WTC11 (cell line): ENCODE results near the gene BTN3A1. TPM values are rescaled to one million over a fixed set of nuclear protein-coding genes. Genes with fewer than 3 reads are reported as not detected.

Experiments used
- ATAC-seq: fragments of 200-7000 bp; cut with Tn5 transposase; 2 replicates; pipeline ENCODE4 v1.10.0; 2021; ENCODE audit warnings: mild to moderate bottlenecking, moderate library complexity
- CTCF ChIA-PET: fragments of 300-600 bp; sonication (Branson Sonifier 250); formaldehyde crosslinking; loops from one replicate; lab custom pipeline; 2021; ENCODE audit warnings: antibody characterized with exemption; lab: Charles Lee
- POLR2A ChIA-PET: fragments of 350-600 bp; sonication (Branson Sonifier 250); formaldehyde crosslinking; loops from one replicate; lab custom pipeline; 2021; ENCODE audit warnings: antibody characterized with exemption; lab: Charles Lee
- DNase-seq: peaks from one replicate; pipeline ENCODE4 v3.0.0; 2021; ENCODE audit warnings: low spot score
- H3K27ac Mint-ChIP-seq: 2 replicates; pipeline ENCODE4 v1.8.0; 2021; ENCODE audit warnings: mixed read lengths
- H3K27me3 Mint-ChIP-seq: 2 replicates; pipeline ENCODE4 v1.8.0; 2021; ENCODE audit warnings: low read depth, mild to moderate bottlenecking, moderate library complexity, mixed read lengths
- H3K36me3 Mint-ChIP-seq: 2 replicates; pipeline ENCODE4 v1.8.0; 2021; ENCODE audit warnings: mixed read lengths
- H3K4me1 Mint-ChIP-seq: 2 replicates; pipeline ENCODE4 v1.8.0; 2022; ENCODE audit warnings: mixed read lengths
- H3K4me3 Mint-ChIP-seq: 2 replicates; pipeline ENCODE4 v1.8.0; 2021; ENCODE audit warnings: mild to moderate bottlenecking, moderate library complexity, mixed read lengths
- H3K9me3 Mint-ChIP-seq: 2 replicates; pipeline ENCODE4 v1.8.0; 2021; ENCODE audit warnings: mixed read lengths
- AFF4 ChIP-seq: sonication (generic); formaldehyde crosslinking; IDR thresholded peaks from 2 replicates; pipeline ENCODE4 v1.8.1; 2023; ENCODE audit warnings: mild to moderate bottlenecking, missing genetic modification reagents, borderline replicate concordance
- ATF2 ChIP-seq: sonication (generic); formaldehyde crosslinking; IDR thresholded peaks from 2 replicates; pipeline ENCODE4 v1.8.1; 2022; ENCODE audit warnings: low read depth, missing genetic modification reagents, borderline replicate concordance
- CDX4 ChIP-seq: fragments of 250-450 bp; sonication (Bioruptor Pico); IDR thresholded peaks from 2 replicates; pipeline ENCODE4 v1.9.0; 2021; ENCODE audit warnings: moderate library complexity, mild to moderate bottlenecking, inconsistent platforms, borderline replicate concordance
- CREB1 ChIP-seq: sonication (generic); formaldehyde crosslinking; IDR thresholded peaks from 2 replicates; pipeline ENCODE4 v1.8.0; 2023; ENCODE audit warnings: mild to moderate bottlenecking, missing genetic modification reagents
- CREM ChIP-seq: sonication (generic); formaldehyde crosslinking; IDR thresholded peaks from 2 replicates; pipeline ENCODE4 v1.8.1; 2022; ENCODE audit warnings: mild to moderate bottlenecking, missing genetic modification reagents, moderate library complexity
- CTCF ChIP-seq: fragments of 200-600 bp; IDR thresholded peaks from 2 replicates; pipeline ENCODE4 v1.8.0; 2022; ENCODE audit warnings: antibody characterized with exemption
- E2F4 ChIP-seq: sonication (generic); formaldehyde crosslinking; IDR thresholded peaks from 2 replicates; pipeline ENCODE4 v1.8.1; 2022; ENCODE audit warnings: low read depth, mild to moderate bottlenecking, moderate library complexity, missing genetic modification reagents, borderline replicate concordance
- ELF4 ChIP-seq: sonication (generic); formaldehyde crosslinking; IDR thresholded peaks from 2 replicates; pipeline ENCODE4 v1.8.1; 2022; ENCODE audit warnings: low read depth, mild to moderate bottlenecking, moderate library complexity, missing genetic modification reagents
- GTF2I ChIP-seq: fragments of 250-450 bp; sonication (Bioruptor Pico); conservative IDR thresholded peaks from 2 replicates; pipeline ENCODE4 v1.4.0; 2021; ENCODE audit warnings: mild to moderate bottlenecking
- HMGA2 ChIP-seq: fragments of 250-450 bp; sonication (Bioruptor Pico); IDR thresholded peaks from 2 replicates; pipeline ENCODE4 v1.4.0; 2021; ENCODE audit warnings: mild to moderate bottlenecking, moderate library complexity
- JUN ChIP-seq: sonication (generic); formaldehyde crosslinking; IDR thresholded peaks from 2 replicates; pipeline ENCODE4 v1.8.0; 2023; ENCODE audit warnings: mild to moderate bottlenecking, missing genetic modification reagents
- MYBL2 ChIP-seq: sonication (generic); formaldehyde crosslinking; IDR thresholded peaks from 2 replicates; pipeline ENCODE4 v1.8.1; 2023; ENCODE audit warnings: mild to moderate bottlenecking, moderate library complexity, missing genetic modification reagents
- SMAD3 ChIP-seq: sonication (generic); formaldehyde crosslinking; IDR thresholded peaks from 2 replicates; pipeline ENCODE4 v1.8.0; 2022; ENCODE audit warnings: missing genetic modification reagents, mild to moderate bottlenecking, borderline replicate concordance
- SMAD4 ChIP-seq: sonication (generic); formaldehyde crosslinking; IDR thresholded peaks from 2 replicates; pipeline ENCODE4 v1.8.0; 2022; ENCODE audit warnings: mild to moderate bottlenecking, missing genetic modification reagents
- SP1 ChIP-seq: sonication (generic); formaldehyde crosslinking; conservative IDR thresholded peaks from 2 replicates; pipeline ENCODE4 v1.8.1; 2022; ENCODE audit warnings: missing genetic modification reagents
- TEAD1 ChIP-seq: sonication (generic); formaldehyde crosslinking; IDR thresholded peaks from 2 replicates; pipeline ENCODE4 v1.8.0; 2022; ENCODE audit warnings: mild to moderate bottlenecking, missing genetic modification reagents
- USF1 ChIP-seq: sonication (generic); formaldehyde crosslinking; IDR thresholded peaks from 2 replicates; pipeline ENCODE4 v1.8.0; 2022; ENCODE audit warnings: mild to moderate bottlenecking, missing genetic modification reagents
- ZBTB21 ChIP-seq: sonication (generic); formaldehyde crosslinking; IDR thresholded peaks from 2 replicates; pipeline ENCODE4 v1.8.1; 2023; ENCODE audit warnings: mild to moderate bottlenecking, missing genetic modification reagents, borderline replicate concordance
- ZMAT4 ChIP-seq: fragments of 250-450 bp; sonication (Bioruptor Pico); IDR thresholded peaks from 2 replicates; pipeline ENCODE4 v1.9.0; 2021; ENCODE audit warnings: mild to moderate bottlenecking
- ZNF317 ChIP-seq: sonication (generic); formaldehyde crosslinking; IDR thresholded peaks from 2 replicates; pipeline ENCODE4 v1.8.1; 2023; ENCODE audit warnings: low read depth, mild to moderate bottlenecking, moderate library complexity, missing genetic modification reagents, borderline replicate concordance
- ZNF416 ChIP-seq: fragments of 250-450 bp; sonication (Bioruptor Pico); IDR thresholded peaks from 2 replicates; pipeline ENCODE4 v1.9.0; 2021; ENCODE audit warnings: mild to moderate bottlenecking, inconsistent platforms
- ZNF671 ChIP-seq: fragments of 250-450 bp; sonication (Bioruptor Pico); IDR thresholded peaks from 2 replicates; pipeline ENCODE4 v1.8.0; 2021; ENCODE audit warnings: mild to moderate bottlenecking
- total RNA-seq: library from RNA; stranded (reverse); gene quantifications from 3 replicates; pipeline ENCODE4 v1.2.3, GENCODE V29; 2021

The BTN3A1 gene
- total RNA-seq, 1 experiment from 2014 or later = 4.5 TPM

- POLR2A ChIA-PET = no interaction called here
- no peak for TF ChIP-seq MYBL2 (CRISPR knock-in tag)
- TF ChIP-seq AFF4 = no peak
- TF ChIP-seq ZBTB21 = no peak
- no peak for TF ChIP-seq USF1
- TF ChIP-seq JUN (CRISPR knock-in tag) = no peak
- CTCF ChIA-PET = no interaction called here
- H3K9me3 Mint-ChIP-seq = no peaks in the 10 kb centered on the region
- H3K36me3 Mint-ChIP-seq = no peaks in the 10 kb centered on the region
- no peak overlapping the region for H3K4me3 Mint-ChIP-seq
- no peaks in the 10 kb centered on the region; the same call in 1 of the 2 replicates for H3K27me3 Mint-ChIP-seq
- DNase-seq = no peak
- no peaks in the 10 kb centered on the region for H3K4me1 Mint-ChIP-seq
- ATAC-seq = no peak
- H3K27ac Mint-ChIP-seq = no peak overlapping the region
These were observed 39.2 kb upstream of the BTN3A1 start for GRCh38 chr6:26362836-26363220.

GRCh38 chr6:26363882-26364701, 38.0 kb upstream of the BTN3A1 start:
- CTCF ChIA-PET = no interaction called here
- no peak for TF ChIP-seq CREB1 (CRISPR knock-in tag)
- TF ChIP-seq ATF2 (CRISPR knock-in tag) = no peak
- TF ChIP-seq GTF2I (CRISPR knock-in tag) = no peak
- no peak for TF ChIP-seq CDX4 (CRISPR knock-in tag)
- ATAC-seq = no peak
- POLR2A ChIA-PET = no interaction called here
- DNase-seq = no peak
- Mint-ChIP-seq H3K27ac (0 out of 2 replicates have a peak overlapping the region, but pooled peaks have one; percentile 9), H3K27me3 (peaks cover 3% of the 10 kb centered on the region), H3K4me1 (no peaks in the 10 kb centered on the region), H3K4me3 (no peak overlapping the region), H3K9me3 (no peaks in the 10 kb centered on the region), H3K36me3 (no peaks in the 10 kb centered on the region)

- no peak for ATAC-seq
- H3K9me3 Mint-ChIP-seq = no peaks in the 10 kb centered on the region
- no peak overlapping the region for H3K4me3 Mint-ChIP-seq
- CTCF ChIA-PET = no interaction called here
- no peaks in the 10 kb centered on the region for H3K36me3 Mint-ChIP-seq
- H3K27me3 Mint-ChIP-seq = peaks cover 4% of the 10 kb centered on the region
- no peak overlapping the region for H3K27ac Mint-ChIP-seq
- POLR2A ChIA-PET = no interaction called here
- no peaks in the 10 kb centered on the region for H3K4me1 Mint-ChIP-seq
- DNase-seq = no peak
- TF ChIP-seq CREM = no peak
- no peak for TF ChIP-seq E2F4 (CRISPR knock-in tag)
- no peak for TF ChIP-seq SP1 (CRISPR knock-in tag)
- TF ChIP-seq ZNF317 (CRISPR knock-in tag) = no peak
- TF ChIP-seq HMGA2 (CRISPR knock-in tag) = no peak
- TF ChIP-seq ELF4 = no peak
- no peak for TF ChIP-seq SMAD4 (CRISPR knock-in tag)
- TF ChIP-seq ZNF671 (CRISPR knock-in tag) = no peak
- no peak for TF ChIP-seq ZMAT4 (CRISPR knock-in tag)
- no peak for TF ChIP-seq ZNF416
- TF ChIP-seq CREB1 (CRISPR knock-in tag) = no peak
- TF ChIP-seq CTCF = no peak
- no peak for TF ChIP-seq TEAD1 (CRISPR knock-in tag)
- no peak for TF ChIP-seq SMAD3
- TF ChIP-seq JUN (CRISPR knock-in tag) = no peak
These were observed 36.5 kb upstream of the BTN3A1 start for GRCh38 chr6:26365633-26365995.
